ENCODE measurements around the gene CACUL1.

The CACUL1 gene

DNA sequence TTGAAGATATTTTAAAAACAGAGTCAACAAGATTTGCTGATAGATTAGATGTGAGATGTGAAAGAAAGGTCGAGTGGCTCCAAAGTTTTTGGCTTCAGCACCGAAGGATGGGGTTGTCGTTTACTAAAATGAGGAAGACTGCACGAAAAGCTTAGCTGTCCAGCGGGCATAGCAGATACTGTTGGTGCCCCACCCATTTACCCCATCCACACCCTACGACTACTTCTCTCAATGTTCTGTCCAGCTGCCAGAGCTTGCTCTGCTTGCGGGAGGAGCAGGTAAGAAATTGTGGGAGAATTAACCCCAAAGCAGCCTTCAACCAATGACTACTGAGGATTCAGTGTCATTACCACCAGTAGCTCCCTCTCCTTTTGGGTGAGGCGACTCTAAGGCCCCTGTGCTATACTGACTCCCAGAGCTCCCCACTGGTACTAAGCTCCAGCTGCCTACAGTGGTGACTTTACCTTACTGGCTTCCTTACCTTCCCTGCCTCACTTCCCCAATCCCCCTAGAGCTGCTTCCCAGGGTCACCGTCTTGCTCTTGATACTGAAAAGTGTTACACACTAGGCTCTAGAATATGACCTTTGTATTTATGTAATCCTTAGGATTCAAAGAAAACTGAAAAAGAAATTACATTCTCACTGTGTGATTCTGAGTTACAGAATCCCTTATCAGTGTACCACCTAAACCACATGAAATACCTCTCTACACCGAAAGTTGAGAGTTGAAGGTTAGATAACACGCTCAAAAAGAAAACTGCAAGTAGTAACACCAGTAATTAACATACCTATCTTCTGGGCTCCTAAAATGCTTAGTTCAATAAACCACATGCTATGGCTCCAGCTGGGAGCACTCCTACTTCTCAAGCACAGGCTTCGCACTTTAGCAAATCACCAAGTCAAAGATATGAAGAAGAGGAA lies 22.3 kb downstream of the CACUL1 start:
- DNase-seq (ENCODE audit: low read depth in 2 of 2) = no peak

DNA sequence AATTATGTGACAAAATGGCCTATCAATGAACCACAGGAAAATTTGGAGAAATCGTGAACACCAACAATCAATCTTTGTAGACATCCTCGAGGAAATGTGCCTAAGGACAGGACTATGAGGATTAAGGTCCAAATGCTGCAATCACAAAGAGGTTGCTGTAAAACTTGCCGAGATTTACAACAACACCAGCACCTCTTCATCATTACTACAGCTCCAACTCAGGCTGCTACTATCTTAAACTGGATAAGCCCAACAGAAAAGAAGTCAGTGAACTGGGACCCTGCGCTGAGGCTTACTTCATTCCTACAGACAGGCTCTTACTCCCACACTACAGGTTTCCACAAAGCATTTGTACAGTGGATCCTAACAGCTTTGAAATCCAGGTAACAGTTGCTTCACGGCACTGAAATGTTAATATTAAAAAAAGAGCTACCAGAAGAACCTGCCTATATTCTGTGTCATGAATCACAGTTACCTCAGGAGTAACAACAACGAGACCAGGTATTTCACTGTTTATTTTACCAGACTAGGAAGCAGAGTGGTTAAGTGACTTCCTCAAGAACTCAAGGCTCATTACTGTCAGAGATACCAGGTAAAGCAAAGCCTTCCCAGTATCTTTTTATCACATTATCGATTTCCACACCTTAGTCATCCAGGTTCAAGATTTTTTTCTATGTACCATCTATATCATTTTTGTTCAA lies 23.9 kb downstream of the CACUL1 start:
- no peak for DNase-seq (ENCODE audit: low read depth in 2 of 2)

DNA sequence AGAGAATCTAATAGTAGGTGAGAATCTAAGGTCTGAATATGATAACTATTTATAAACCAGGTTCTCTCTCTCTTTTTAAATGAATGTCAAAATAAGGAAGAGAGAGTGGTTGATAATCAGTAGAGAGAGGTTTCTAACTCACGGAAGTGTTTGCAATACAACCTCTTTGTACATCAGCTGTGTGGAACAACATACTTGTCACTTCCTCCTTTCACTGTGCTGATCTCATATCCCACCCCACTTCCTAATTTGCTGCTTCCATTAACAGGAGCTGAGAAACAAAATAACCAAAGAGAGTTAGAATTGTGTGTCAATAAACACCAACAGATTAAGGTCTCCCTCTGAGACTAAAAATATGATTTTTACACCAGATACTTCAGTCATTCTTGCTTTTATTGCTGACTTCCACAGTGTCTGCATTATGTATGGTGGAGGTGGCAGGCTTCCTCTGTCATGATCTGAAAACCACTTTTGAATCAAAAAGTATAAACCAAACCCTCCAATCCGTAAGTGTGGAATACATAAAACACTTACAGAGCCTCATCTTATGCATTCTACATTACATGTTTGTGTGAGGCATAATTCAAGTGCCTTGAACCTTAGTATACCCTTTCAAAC lies 25.0 kb downstream of the CACUL1 start:
- no peak for DNase-seq (ENCODE audit: low read depth in 2 of 2)

DNA sequence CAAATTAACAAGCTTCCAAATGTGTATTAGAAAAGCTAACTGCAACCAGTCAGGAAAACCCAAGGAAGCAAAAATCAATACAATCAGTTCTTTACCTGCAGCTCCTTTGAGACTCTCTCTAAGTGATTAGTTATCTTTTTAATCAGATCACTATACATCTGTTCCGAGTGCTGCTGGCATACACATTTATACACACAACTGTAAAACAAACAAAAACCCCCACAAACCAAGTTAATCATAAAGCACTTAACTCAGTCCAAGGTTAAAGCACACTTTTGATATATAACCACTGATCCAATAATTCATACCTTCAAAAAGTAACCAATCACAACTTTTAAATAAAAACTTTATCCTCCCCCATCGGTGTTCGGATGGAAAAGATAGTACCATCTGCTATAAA lies 25.6 kb downstream of the CACUL1 start:
- DNase-seq (ENCODE audit: low read depth in 2 of 2) = no peak

DNA sequence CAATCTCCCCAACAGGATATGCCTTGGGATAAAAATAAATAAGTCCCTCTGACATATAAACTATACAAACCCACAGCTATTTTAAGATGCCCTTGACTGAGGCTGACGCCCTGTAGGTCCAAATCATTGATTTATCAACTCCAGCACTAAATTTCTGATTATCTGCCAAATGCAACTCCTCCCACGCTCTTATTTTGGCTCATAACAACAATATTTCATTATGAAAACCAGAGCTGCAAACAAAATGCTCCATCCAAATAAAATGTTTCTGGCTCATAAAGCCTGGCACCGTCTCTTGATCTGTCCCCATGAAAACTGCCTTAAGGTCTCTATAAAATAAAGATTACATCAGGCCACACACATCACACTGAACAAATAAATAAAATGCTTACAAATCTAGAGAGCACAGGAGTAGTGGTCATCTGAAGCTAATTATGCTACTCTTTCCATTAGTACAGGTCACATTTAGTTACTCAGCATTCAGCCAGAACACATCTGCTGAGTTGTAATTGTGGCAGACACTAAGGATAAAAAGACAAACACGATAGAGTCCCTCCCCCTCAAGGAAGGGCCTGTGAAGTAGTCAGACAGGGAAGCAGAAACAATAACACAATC lies 28.8 kb downstream of the CACUL1 start:
- no peak for DNase-seq (ENCODE audit: low read depth in 2 of 2)

DNA sequence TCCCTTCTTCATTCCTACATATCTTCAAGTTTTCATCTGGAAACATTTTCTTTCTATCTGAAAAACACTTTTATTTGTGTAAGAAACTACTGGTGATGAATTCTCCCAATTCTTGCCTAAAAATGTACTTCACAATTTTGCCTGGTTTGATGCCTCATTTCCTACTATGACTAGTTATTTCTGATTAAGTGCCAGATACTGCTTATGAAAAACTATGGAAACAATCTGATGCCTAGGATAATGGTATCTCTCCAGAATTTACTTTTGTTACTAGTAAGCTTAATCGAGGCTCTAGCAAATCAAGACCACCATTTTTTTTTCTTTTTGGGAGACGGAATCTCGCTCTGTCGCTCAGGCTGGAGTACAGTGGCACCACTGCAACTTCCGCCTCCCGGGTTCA lies 31.3 kb downstream of the CACUL1 start:
- DNase-seq (ENCODE audit: low read depth in 2 of 2) = no peak

DNA sequence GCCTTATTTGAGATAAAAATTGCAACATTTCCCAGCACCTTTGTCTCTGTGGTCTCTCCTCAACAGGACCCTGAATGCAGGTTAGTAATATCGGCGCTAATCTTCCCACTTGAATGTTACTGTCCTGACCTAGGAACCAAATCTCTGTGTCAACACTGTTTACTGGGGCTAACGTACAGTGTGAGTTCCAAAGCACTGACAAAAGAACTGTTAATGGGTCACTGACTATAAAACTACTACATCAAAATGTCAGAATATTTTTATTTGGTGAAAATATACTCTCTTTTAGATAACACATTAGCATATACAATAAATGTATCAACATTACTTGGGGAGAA lies 33.3 kb downstream of the CACUL1 start:
- DNase-seq (ENCODE audit: low read depth in 2 of 2) = no peak

DNA sequence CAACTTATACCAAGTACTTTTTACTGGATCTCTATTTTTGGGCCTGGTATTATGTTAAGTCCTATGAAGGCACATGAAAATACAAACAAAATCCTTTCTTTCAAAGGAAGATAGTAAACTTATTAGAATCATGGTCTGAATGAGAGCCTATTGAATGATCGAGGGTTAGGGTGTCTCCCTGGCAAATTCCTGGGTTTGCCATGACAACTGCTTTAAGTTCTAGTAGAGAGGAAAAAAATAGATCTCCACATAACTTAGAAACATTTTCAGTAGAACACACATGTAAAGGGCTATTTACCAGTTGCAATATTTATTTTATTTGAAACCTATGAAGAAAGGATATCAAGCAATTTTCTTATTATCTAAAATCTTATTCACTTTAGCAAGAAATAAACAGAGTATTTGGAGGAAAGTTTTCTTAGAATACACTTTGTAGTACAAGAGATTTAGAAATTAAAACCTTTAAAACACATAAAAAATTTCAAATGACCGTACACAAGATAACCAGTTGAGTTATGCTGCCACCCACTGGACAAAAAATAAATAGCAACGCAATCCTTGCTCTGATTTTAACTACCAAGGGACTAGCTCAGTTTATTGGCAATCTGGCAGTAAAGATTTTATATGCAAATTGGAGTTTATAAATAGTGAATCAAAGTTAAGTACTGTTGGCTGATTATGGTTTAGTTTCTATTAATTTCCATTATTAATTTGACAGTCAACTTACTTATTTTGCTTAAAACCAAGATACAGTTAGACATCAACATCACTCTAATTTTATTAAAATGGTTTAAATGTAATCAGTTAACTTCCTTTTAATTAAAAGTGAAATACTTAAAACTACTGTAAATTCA lies 33.9 kb downstream of the CACUL1 start:
- DNase-seq (ENCODE audit: low read depth in 2 of 2) = peak; percentile 27 to 42

DNA sequence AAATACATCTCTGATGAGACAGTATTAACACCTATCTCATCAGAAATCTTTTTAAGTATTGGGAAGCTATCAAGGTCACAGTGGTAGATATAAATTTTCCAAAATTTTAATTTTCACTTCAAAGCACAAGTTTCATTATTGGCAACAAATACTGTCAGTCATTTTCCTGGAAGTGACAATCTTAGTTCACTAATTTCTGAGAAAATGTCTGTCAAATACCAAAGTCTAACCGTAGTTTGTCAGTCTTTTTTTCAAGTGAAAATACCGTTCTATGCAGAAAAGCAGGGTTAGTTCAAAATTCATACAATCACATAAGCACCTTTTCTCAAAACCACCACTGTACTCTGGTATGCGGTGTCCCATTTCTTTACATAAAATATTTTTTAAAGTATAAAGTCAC lies 40.4 kb downstream of the CACUL1 start:
- DNase-seq (ENCODE audit: low read depth in 2 of 2) = no peak

DNA sequence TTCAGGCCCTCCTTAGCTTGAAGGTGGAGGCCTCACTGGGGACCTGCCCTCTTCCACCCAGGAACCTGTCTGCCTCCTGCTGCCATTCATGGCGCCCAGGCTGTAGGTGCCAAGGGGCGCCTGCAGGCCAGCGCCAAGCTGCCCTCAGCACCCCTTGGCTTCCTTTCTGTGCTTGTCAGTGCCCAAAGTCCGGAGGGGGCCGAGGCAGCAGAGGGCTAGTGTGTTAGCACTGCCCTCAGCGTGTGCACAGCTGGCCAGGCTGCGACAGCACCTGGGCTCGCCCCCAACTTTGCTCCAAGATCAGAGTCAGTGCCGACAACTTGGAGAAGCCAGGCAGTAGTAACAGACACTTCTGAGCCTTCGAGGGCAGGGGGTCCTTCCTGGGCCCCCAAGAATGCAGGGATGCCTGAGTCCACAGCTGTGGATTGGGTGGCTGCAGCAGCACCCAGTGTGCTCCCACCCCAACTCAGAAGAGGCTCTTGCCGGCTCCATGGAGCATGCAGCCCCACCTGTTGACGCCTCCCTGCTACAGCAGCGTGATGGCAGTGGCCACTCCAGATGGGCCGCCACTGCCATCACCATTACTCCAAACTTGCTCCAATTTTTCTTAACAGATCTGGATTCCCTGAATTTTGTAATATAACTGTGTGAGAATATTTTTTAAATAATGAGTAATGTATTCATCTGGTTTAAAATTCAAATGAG lies 41.7 kb downstream of the CACUL1 start:
- DNase-seq (ENCODE audit: low read depth in 2 of 2) = no peak

DNA sequence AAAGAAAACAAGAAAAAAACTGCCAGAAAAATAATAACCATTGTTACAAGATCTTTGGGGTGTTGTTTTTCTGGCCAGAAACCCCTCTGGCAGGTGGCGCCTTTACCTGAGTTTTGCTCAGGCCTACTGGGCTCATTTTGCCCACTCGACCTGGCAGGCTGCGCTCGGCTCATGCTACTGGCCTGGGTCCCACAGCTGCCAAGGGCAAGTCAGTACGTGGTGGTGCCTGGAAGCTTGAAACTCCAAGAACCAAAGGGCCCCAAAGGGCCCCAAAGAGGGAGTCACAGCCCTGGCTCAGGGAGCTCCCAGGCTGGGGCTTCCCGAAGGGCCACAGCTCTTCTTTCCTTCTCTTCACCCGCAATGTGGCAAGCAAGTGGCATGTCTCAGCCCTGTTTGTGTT lies 42.7 kb downstream of the CACUL1 start:
- no peak for DNase-seq (ENCODE audit: low read depth in 2 of 2)

DNA sequence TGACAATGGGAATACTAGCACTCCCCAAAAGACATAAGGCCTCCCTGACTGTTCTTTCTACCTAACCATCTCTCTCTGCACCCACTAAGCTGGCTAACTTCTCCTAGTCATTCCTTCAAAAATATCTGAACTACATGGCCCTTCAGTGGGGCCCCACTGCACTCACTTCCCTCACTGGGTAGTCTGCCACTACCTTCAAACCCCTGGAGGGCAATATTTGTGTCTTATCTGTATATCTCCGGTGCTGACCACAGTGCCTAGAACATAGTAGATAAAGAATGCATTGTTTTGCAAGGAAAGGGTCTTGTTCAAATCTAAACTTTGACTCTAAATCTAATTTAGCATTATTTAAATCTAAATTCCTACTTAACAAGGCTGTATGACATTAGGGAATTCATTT lies 44.3 kb downstream of the CACUL1 start:
- no peak for DNase-seq (ENCODE audit: low read depth in 2 of 2)

DNA sequence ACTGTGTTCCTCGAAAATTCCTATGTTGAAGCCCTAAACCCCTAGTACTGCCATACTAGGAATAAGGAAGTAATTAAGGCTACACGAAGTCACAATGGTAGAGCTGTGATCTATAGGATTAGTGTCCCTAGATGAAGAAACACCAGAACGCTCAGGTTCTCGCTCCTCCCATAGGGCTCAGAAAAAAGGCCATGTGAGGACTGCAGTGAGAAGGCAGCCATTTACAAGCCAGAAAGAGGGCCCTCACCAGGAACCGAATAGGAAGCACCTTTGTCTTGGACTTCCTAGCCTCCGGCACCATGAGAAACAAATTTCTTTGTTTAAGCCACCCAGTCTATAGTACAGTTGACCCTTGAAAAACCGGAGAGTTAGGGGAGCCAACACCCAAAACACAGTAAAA lies 46.2 kb downstream of the CACUL1 start:
- no peak for DNase-seq (ENCODE audit: low read depth in 2 of 2)

DNA sequence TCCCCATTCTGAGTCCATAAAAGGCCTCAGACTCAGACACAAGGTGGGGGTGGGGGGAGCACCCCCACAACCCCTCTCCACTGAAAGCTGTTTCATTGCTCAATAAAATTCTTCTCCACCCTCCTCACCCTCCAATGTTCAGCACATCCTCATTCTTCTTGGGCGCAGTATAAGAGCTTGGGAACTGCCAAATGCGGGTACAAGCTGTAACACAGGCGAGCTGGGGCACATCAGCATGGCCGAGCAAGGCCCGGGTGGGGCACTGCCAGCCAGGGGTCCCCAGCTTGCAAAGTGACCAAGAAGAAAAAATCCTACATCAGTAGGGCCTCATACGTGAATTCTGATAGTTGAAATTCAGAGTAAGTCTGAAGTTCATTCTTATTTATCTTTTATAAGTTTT lies 50.1 kb downstream of the CACUL1 start:
- no peak for DNase-seq (ENCODE audit: low read depth in 2 of 2)

DNA sequence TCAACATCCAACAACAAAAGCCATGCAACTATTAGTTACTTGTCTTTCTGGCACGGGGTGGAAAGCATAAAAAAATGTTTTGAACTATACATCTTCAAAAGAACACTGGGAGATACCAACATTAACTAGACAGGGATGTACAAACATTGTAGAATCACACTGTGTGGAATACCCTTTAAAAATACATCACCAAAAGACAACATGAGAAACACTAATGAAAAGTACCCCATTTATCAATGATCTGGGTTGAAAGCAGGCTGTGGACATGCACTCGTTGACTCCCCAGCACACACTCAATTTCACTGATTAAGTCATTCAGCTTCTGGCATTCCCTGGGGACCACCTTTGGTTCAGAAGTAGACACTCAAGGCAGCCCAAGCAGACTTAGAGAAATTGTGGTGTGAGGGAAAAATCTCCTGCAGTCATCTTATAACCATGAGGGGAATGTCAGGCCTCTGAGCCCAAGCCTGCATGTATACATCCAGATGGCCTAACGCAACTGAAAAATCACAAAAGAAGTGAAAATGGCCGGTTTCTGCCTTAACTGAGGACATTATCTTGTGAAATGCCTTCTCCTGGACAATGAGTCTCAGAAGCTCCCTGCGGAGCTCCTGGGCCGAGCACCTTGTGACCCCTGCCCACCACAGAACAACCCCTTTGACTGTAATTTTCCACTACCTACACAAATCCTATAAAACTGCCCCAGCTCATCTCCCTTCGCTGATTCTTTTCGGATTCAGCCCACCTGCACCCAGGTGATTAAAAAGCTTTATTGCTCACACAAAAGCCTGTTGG lies 53.0 kb downstream of the CACUL1 start:
- no peak for DNase-seq (ENCODE audit: low read depth in 2 of 2)

DNA sequence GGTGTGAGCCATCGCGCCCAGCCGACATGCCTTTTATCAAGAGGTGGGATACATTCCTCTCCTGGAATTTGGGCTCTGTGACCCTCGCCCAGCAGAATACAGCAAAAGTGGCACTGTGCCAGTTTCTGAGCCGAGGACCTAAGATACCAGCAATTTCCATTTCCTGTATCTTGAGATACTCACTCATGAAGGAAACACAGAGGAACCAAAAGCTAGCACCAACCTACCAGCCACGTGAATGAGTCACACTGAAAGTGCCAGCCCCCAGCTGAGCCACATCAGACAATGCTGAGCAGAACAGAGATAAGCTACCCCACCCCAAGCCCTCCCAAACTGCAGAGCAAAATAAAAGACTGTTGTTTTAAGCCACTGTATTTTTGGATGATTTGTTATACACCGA lies 56.3 kb downstream of the CACUL1 start:
- peak; percentile 38 to 54 for DNase-seq (ENCODE audit: low read depth in 2 of 2)

DNA sequence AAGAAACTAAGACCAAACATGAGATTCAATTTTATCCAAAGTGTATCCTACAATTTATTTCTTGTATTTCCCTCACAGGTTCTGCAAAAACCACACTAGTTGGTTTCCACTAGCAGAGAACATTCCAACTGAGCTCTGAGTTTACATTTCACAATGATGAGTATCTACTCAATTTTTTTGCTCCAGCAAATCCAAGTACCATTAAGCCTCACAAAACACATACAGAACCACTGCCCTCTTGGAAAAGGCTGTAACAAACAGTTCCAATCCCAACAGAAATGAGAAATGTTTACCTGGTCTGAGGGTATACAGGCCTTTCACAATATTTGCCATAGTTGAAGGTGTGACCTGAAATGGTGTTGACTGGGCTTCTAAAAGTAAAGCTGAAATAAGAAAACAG lies 59.9 kb downstream of the CACUL1 start:
- no peak for DNase-seq (ENCODE audit: low read depth in 2 of 2)

DNA sequence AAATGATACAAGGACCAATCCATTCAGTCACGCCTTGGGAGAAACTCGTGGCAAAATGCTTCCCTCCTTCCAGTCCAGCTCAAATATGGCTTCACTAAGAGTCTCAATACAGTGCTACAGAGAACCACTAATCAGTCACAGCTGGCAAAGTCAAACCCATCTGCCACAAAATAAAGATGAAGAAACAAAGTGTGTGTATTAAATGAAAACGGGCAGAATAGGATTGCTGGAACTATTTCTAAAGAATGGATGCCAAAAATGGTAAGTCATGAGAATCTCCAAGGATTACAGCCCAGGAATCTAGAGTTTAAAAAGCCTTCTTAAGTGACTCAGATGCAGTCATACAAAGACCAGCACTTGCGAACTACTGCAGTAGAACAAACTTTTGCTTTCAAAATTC lies 61.9 kb downstream of the CACUL1 start:
- no peak for DNase-seq (ENCODE audit: low read depth in 2 of 2)

DNA sequence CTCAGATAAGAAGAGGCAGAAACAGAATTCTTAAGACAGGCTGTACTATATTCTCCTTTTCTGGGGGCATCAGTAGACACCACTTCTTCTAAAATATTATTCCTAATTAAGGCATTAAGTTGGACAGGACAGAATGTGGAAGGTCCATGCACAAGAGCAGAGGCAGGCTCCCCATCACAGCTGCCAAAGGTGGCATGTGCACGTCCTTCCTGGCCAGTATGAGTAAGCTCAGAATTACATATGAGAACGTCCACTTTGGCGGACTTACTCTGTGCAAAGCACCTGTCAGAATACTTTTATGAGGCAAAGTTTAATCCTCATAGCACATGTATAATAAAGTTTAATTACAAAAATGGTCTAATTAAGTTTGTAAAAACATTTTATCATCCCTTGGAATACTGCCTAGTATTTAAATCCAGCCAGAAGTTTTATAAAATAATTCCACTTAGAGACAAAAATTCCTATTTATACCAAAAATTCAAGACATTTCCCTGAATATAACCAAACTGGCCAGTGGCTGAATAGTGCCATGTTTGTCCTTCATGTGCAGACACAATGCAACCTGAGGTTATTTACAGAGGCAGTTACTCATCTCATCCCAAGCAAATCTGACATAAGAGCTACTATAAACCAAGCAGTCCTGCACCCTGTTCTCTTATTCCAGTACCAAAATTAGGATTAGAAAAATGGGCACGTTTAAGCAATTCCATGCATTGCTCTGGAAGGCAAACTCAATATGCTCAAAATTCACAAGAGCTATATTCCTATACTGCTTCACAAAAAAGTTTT lies 65.5 kb downstream of the CACUL1 start:
- no peak for DNase-seq (ENCODE audit: low read depth in 2 of 2)

All from stimulated activated CD4-positive, alpha-beta T cell treated with anti-CD3 and anti-CD28 coated beads, Interleukin-1b, Interleukin-23, amount 100 ng/mL, for 1 hour (primary cell).